SK-N-SH treated with all-trans-retinoic acid at 6 μM for 48 hours (cell line): ENCODE measurements around the gene ORC3.

Source experiments
- ATAC-seq: fragments of 200-7000 bp; cut with Tn5 transposase; 3 replicates; pipeline ENCODE4 v1.9.1; 2020; ENCODE audit warnings: mild to moderate bottlenecking, moderate library complexity
- ARNTL ChIP-seq: fragments of 450-650 bp; formaldehyde crosslinking; IDR thresholded peaks from 2 replicates; pipeline ENCODE4 v1.5.0; 2020; ENCODE audit warnings: low read depth, mild to moderate bottlenecking, moderate library complexity, borderline replicate concordance
- BACH2 ChIP-seq: fragments of 250-450 bp; sonication (Bioruptor Pico); IDR thresholded peaks from 2 replicates; pipeline ENCODE4 v1.9.0; 2021; ENCODE audit warnings: mild to moderate bottlenecking, borderline replicate concordance
- CREB5 ChIP-seq: fragments of 250-450 bp; sonication (Bioruptor Pico); IDR thresholded peaks from 2 replicates; pipeline ENCODE4 v1.5.1; 2020; ENCODE audit warnings: low read depth, mild to moderate bottlenecking, moderate library complexity
- CSDC2 ChIP-seq: fragments of 250-450 bp; sonication (Bioruptor Pico); IDR thresholded peaks from 2 replicates; pipeline ENCODE4 v1.5.0; 2020; ENCODE audit warnings: mild to moderate bottlenecking, moderate library complexity
- CSRNP3 ChIP-seq: fragments of 250-450 bp; sonication (Bioruptor Pico); IDR thresholded peaks from 2 replicates; pipeline ENCODE4 v1.5.1; 2021; ENCODE audit warnings: mild to moderate bottlenecking, moderate library complexity
- ISL1 ChIP-seq: fragments of 250-450 bp; sonication (Bioruptor Pico); IDR thresholded peaks from 2 replicates; pipeline ENCODE4 v2.1.2; 2022; ENCODE audit warnings: mild to moderate bottlenecking, moderate library complexity
- OSR1 ChIP-seq: fragments of 250-450 bp; sonication (Bioruptor Pico); IDR thresholded peaks from 2 replicates; pipeline ENCODE4 v1.8.0; 2022; ENCODE audit warnings: moderate library complexity, mild to moderate bottlenecking, inconsistent platforms
- PATZ1 ChIP-seq: fragments of 250-450 bp; sonication (Bioruptor Pico); IDR thresholded peaks from 2 replicates; pipeline ENCODE4 v1.8.0; 2020; ENCODE audit warnings: mild to moderate bottlenecking, moderate library complexity, borderline replicate concordance
- POU6F1 ChIP-seq: fragments of 250-450 bp; sonication (Bioruptor Pico); IDR thresholded peaks from 2 replicates; pipeline ENCODE4 v1.8.0; 2021; ENCODE audit warnings: low read depth, mild to moderate bottlenecking, moderate library complexity, borderline replicate concordance
- PPARA ChIP-seq: fragments of 250-450 bp; sonication (Bioruptor Pico); IDR thresholded peaks from 2 replicates; pipeline ENCODE4 v1.5.0; 2020; ENCODE audit warnings: mild to moderate bottlenecking, borderline replicate concordance
- RARB ChIP-seq: fragments of 250-450 bp; sonication (Bioruptor Pico); IDR thresholded peaks from 2 replicates; pipeline ENCODE4 v1.8.0; 2021; ENCODE audit warnings: mild to moderate bottlenecking, moderate library complexity
- SNAI2 ChIP-seq: fragments of 250-450 bp; sonication (Bioruptor Pico); IDR thresholded peaks from 2 replicates; pipeline ENCODE4 v1.5.0; 2020; ENCODE audit warnings: mild to moderate bottlenecking, moderate library complexity
- TCF4 ChIP-seq: fragments of 250-450 bp; sonication (Bioruptor Pico); IDR thresholded peaks from 2 replicates; pipeline ENCODE4 v1.8.0; 2021; ENCODE audit warnings: mild to moderate bottlenecking, moderate library complexity, borderline replicate concordance
- TOX ChIP-seq: fragments of 250-450 bp; sonication (Bioruptor Pico); IDR thresholded peaks from 2 replicates; pipeline ENCODE4 v1.8.0; 2021; ENCODE audit warnings: mild to moderate bottlenecking, moderate library complexity, borderline replicate concordance
- TSHZ2 ChIP-seq: fragments of 250-450 bp; sonication (Bioruptor Pico); IDR thresholded peaks from 2 replicates; pipeline ENCODE4 v1.5.0; 2020; ENCODE audit warnings: mild to moderate bottlenecking, moderate library complexity
- ZC3H10 ChIP-seq: fragments of 250-450 bp; sonication (Bioruptor Pico); IDR thresholded peaks from 2 replicates; pipeline ENCODE4 v1.5.1; 2021; ENCODE audit warnings: mild to moderate bottlenecking, moderate library complexity
- ZFP3 ChIP-seq: fragments of 250-450 bp; sonication (Bioruptor Pico); IDR thresholded peaks from 2 replicates; pipeline ENCODE4 v1.5.0; 2020; ENCODE audit warnings: mild to moderate bottlenecking, moderate library complexity
- ZFP30 ChIP-seq: fragments of 450-650 bp; formaldehyde crosslinking; IDR thresholded peaks from 2 replicates; pipeline ENCODE4 v1.5.0; 2022; ENCODE audit warnings: mild to moderate bottlenecking, moderate library complexity
- ZNF565 ChIP-seq: fragments of 450-650 bp; formaldehyde crosslinking; conservative IDR thresholded peaks from 2 replicates; pipeline ENCODE4 v1.5.0; 2020; ENCODE audit warnings: low read depth, mild to moderate bottlenecking, moderate library complexity
- ZNF70 ChIP-seq: fragments of 450-650 bp; formaldehyde crosslinking; IDR thresholded peaks from 2 replicates; pipeline ENCODE4 v1.5.0; 2020; ENCODE audit warnings: mild to moderate bottlenecking, moderate library complexity

The ORC3 gene

GRCh38 chr6:87663434-87663833 is 73.5 kb downstream of the ORC3 start (continued):
- TF ChIP-seq TSHZ2, result no peak
- TF ChIP-seq OSR1 (CRISPR knock-in tag), result no peak
- no peak for TF ChIP-seq CSDC2 (CRISPR knock-in tag)
- TF ChIP-seq SNAI2 (CRISPR knock-in tag), result no peak
- TF ChIP-seq BACH2, result no peak
- no peak for TF ChIP-seq ISL1 (CRISPR knock-in tag)
- TF ChIP-seq PPARA (CRISPR knock-in tag), result no peak
- TF ChIP-seq ZFP3 (CRISPR knock-in tag), result no peak
- TF ChIP-seq ZC3H10, result no peak
- TF ChIP-seq ARNTL, result no peak
- TF ChIP-seq PATZ1, result no peak
- TF ChIP-seq, all 23 proteins: peak for 0

- no peak for ATAC-seq
- TF ChIP-seq OSR1 (CRISPR knock-in tag), result no peak
- no peak for TF ChIP-seq ZC3H10
- TF ChIP-seq POU6F1 (CRISPR knock-in tag), result no peak
- TF ChIP-seq CREB5 (CRISPR knock-in tag), result no peak
- TF ChIP-seq ZFP30 (CRISPR knock-in tag), result no peak
- TF ChIP-seq BACH2, result no peak
- TF ChIP-seq ZFP3 (CRISPR knock-in tag), result no peak
- no peak for TF ChIP-seq ZNF565 (CRISPR knock-in tag)
- no peak for TF ChIP-seq RARB (CRISPR knock-in tag)
- no peak for TF ChIP-seq PATZ1
- TF ChIP-seq SNAI2 (CRISPR knock-in tag), result no peak
- no peak for TF ChIP-seq TOX (CRISPR knock-in tag)
- TF ChIP-seq ZNF70 (CRISPR knock-in tag), result no peak
- TF ChIP-seq ARNTL, result no peak
Observed at GRCh38 chr6:87664921-87665485, 75.1 kb downstream of the ORC3 start.

GRCh38 chr6:87667032-87667431 is 77.1 kb downstream of the ORC3 start:
- ATAC-seq, result no peak
- no peak for TF ChIP-seq CSRNP3
- no peak for TF ChIP-seq POU6F1 (CRISPR knock-in tag)
- no peak for TF ChIP-seq ZNF70 (CRISPR knock-in tag)
- TF ChIP-seq ARNTL, result no peak
- TF ChIP-seq TCF4 (CRISPR knock-in tag), result no peak
